HepG2 (cell line): ENCODE results near the gene RSAD2. TPM values are rescaled to one million over a fixed set of nuclear protein-coding genes. Genes with fewer than 3 reads are reported as not detected.

ENCODE experiments used
- ATAC-seq: fragments of 200-7000 bp; cut with Tn5 transposase; 3 replicates; pipeline ENCODE4 v1.9.1; 2020; ENCODE audit warnings: mild to moderate bottlenecking, moderate library complexity
- BruUV-seq: library from RNA; stranded (reverse); fragments of 400-500 nt; replicated peaks from 2 replicates; lab custom pipeline; 2021; lab: Mats Ljungman, UMichigan
- CTCF ChIA-PET: fragments of 300-600 bp; formaldehyde crosslinking; extraction: SDS; loops from one replicate; lab custom pipeline; 2021; ENCODE audit warnings: low total read pairs, inconsistent platforms, low intra/inter-chr PET ratio; lab: Yijun Ruan, JAX
- POLR2A ChIA-PET: fragments of 350-600 bp; sonication (Branson Sonifier 250); formaldehyde crosslinking; loops from one replicate; lab custom pipeline; 2020; ENCODE audit warnings: antibody characterized with exemption, inconsistent platforms; lab: Yijun Ruan, JAX
- DNase-seq: peaks from one replicate; pipeline ENCODE4 v3.0.0-alpha.2; 2015; ENCODE audit warnings: low spot score
- FAIRE-seq: peaks from 3 replicates; lab custom pipeline; 2011; peaks lifted over from hg19 to GRCh38; lab: Jason Lieb, UNC
- H2AFZ ChIP-seq: one replicate; pipeline ENCODE4 v1.6.1; 2011; ENCODE audit warnings: low read length, inconsistent platforms
- H3K27ac ChIP-seq: fragments of 300-600 bp; 3 replicates; pipeline ENCODE4 v1.8.0; 2011; ENCODE audit warnings: mixed run types, mild to moderate bottlenecking, mixed read lengths, low read length, inconsistent platforms; ENCODE audit not compliant: insufficient read depth; ENCODE audit errors: extremely low read length
- H3K27me3 ChIP-seq, 2 experiments: fragments of 200-600 bp in 1 of 2; 2 replicates in 1 of 2; 3 replicates in 1 of 2; pipeline versions ENCODE4 v1.6.0 to v1.8.0; 2011; ENCODE audit warnings: low read length in 2 of 2, mild to moderate bottlenecking in 2 of 2, moderate library complexity in 2 of 2, inconsistent platforms in 1 of 2; ENCODE audit not compliant: insufficient read depth in 2 of 2, control insufficient read depth in 1 of 2
- H3K36me3 ChIP-seq, 2 experiments: fragments of 200-600 bp in 1 of 2; replicated peaks in 1 of 2; 2 replicates in 1 of 2; 3 replicates in 1 of 2; pipeline versions ENCODE4 v1.5.1 to v1.8.0; 2011; ENCODE audit warnings: low read length in 2 of 2, inconsistent platforms in 1 of 2; ENCODE audit not compliant: insufficient read depth in 2 of 2, control insufficient read depth in 1 of 2
- H3K4me1 ChIP-seq: 2 replicates; pipeline ENCODE4 v1.5.1; 2012; ENCODE audit warnings: low read length, inconsistent platforms; ENCODE audit not compliant: insufficient read depth
- H3K4me2 ChIP-seq: 2 replicates; pipeline ENCODE4 v1.6.0; 2011; ENCODE audit warnings: low read depth, low read length, inconsistent platforms
- H3K4me3 ChIP-seq, 3 experiments: fragments of 200-600 bp in 1 of 3; sonication (generic), shearing (Covaris generic) in 1 of 3; replicated peaks in 1 of 3; 2 replicates each; pipeline ENCODE4 v1.5.1; 2011 to 2016; ENCODE audit warnings: low read length in 3 of 3, inconsistent platforms in 2 of 3, low read depth in 2 of 3, mild to moderate bottlenecking in 2 of 3, control low read depth in 1 of 3, mixed read lengths in 1 of 3; ENCODE audit not compliant: insufficient read depth in 1 of 3
- H3K79me2 ChIP-seq: one replicate; pipeline ENCODE4 v1.6.1; 2011; ENCODE audit warnings: low read length, inconsistent platforms; ENCODE audit not compliant: insufficient read depth
- H3K9ac ChIP-seq: 2 replicates; pipeline ENCODE4 v1.6.0; 2011; ENCODE audit warnings: mild to moderate bottlenecking, low read depth, low read length, inconsistent platforms; ENCODE audit not compliant: insufficient read depth
- H3K9me3 ChIP-seq: 2 replicates; pipeline ENCODE4 v1.5.1; 2012; ENCODE audit warnings: mild to moderate bottlenecking, low read length
- H4K20me1 ChIP-seq: 2 replicates; pipeline ENCODE4 v1.6.0; 2011; ENCODE audit warnings: inconsistent platforms, mild to moderate bottlenecking, low read length, moderate library complexity; ENCODE audit not compliant: insufficient read depth
- AGO2 ChIP-seq: fragments of 200-400 bp; formaldehyde crosslinking; optimal IDR thresholded peaks from 2 replicates; pipeline ENCODE3; 2017; ENCODE audit warnings: mild to moderate bottlenecking, low read depth, low read length, moderate library complexity
- E2F1 ChIP-seq: sonication (generic); formaldehyde crosslinking; IDR thresholded peaks from 2 replicates; pipeline ENCODE4 v1.5.0; 2020; ENCODE audit warnings: missing genetic modification reagents
- IRF2 ChIP-seq: IDR thresholded peaks from 2 replicates; pipeline ENCODE4 v1.6.1; 2018; ENCODE audit warnings: missing genetic modification reagents, missing compliant biosample characterization
- NBN ChIP-seq: fragments of 450-650 bp; conservative IDR thresholded peaks from 2 replicates; pipeline ENCODE4 v1.6.1; 2017
- RAD21 ChIP-seq: fragments of 450-650 bp; formaldehyde crosslinking; IDR thresholded peaks from 2 replicates; pipeline ENCODE4 v1.5.0; 2020; ENCODE audit warnings: mild to moderate bottlenecking
- ZBTB7A ChIP-seq: sonication (generic); formaldehyde crosslinking; IDR thresholded peaks from 2 replicates; pipeline ENCODE4 v1.8.0; 2022; ENCODE audit warnings: mild to moderate bottlenecking, missing genetic modification reagents
- ZFAT ChIP-seq: sonication (generic); formaldehyde crosslinking; conservative IDR thresholded peaks from 2 replicates; pipeline ENCODE4 v1.8.1; 2023; ENCODE audit warnings: missing genetic modification reagents, inconsistent platforms
- ZFP90 ChIP-seq: sonication (generic); formaldehyde crosslinking; IDR thresholded peaks from 2 replicates; pipeline ENCODE4 v1.8.0; 2022; ENCODE audit warnings: missing genetic modification reagents, mild to moderate bottlenecking, inconsistent platforms, borderline replicate concordance
- ZNF121 ChIP-seq: sonication (generic); formaldehyde crosslinking; IDR thresholded peaks from 2 replicates; pipeline ENCODE4 v1.5.0; 2020; ENCODE audit warnings: mild to moderate bottlenecking, missing genetic modification reagents
- ZNF501 ChIP-seq: sonication (generic); formaldehyde crosslinking; IDR thresholded peaks from 2 replicates; pipeline ENCODE4 v1.5.1; 2020; ENCODE audit warnings: mild to moderate bottlenecking, moderate library complexity, missing genetic modification reagents
- ZNF652 ChIP-seq: IDR thresholded peaks from 2 replicates; pipeline ENCODE4 v1.6.1; 2016; ENCODE audit warnings: low read depth, borderline replicate concordance
- ZNF713 ChIP-seq: sonication (generic); formaldehyde crosslinking; IDR thresholded peaks from 2 replicates; pipeline ENCODE4 v1.4.0; 2020; ENCODE audit warnings: mild to moderate bottlenecking, missing genetic modification reagents
- ZNF878 ChIP-seq: sonication (generic); formaldehyde crosslinking; IDR thresholded peaks from 2 replicates; pipeline ENCODE4 v1.8.1; 2023; ENCODE audit warnings: mild to moderate bottlenecking, missing genetic modification reagents, moderate library complexity
- WGBS: methylation state at CpG from one replicate; pipeline ENCODE4 v1.1.6; 2017; ENCODE audit warnings: low lambda C conversion rate; 5-methylcytosine and 5-hydroxymethylcytosine counted together
- in situ Hi-C: cut with HindIII; loops from 2 replicates; pipeline ENCODE4 v1.10.0; 2017; ENCODE audit warnings: low pct_unique_long_range_greater_than_20kb; ENCODE audit not compliant: extremely low pct_ligation_motif_present
- intact Hi-C: fragments of 100-400 bp; cut with micrococcal nuclease; formaldehyde crosslinking; loops from one replicate; pipeline ENCODE4 v1.10.0; 2022; ENCODE audit not compliant: unreplicated experiment
- polyA plus RNA-seq, 8 experiments: library from polyadenylated mRNA; depleted of rRNA in 3 of 8; stranded (reverse) in 7 of 8; unstranded in 1 of 8; fragments of >200 nt; fragmentation: Illumina TruSeq in 4 of 8; extraction: Trizol in 4 of 8; gene quantifications; 2 replicates each; pipeline versions ENCODE4 v1.2.1 to v1.2.3, GENCODE V29; 2011 to 2016; ENCODE audit warnings: low read depth in 4 of 8, missing spikeins in 1 of 8, mixed read lengths in 1 of 8; ENCODE audit not compliant: insufficient read depth in 1 of 8
- total RNA-seq, 5 experiments: library from RNA; depleted of rRNA; stranded (reverse); fragments of >200 nt; fragmentation: Illumina TruSeq; extraction: Trizol; gene quantifications; 2 replicates each; pipeline ENCODE4 v1.2.3, GENCODE V29; 2016; ENCODE audit warnings: low read depth in 1 of 5
- TF ChIP-seq, protein P1 (sequence below): sonication (generic); formaldehyde crosslinking; IDR thresholded peaks from 2 replicates; pipeline ENCODE4 v1.4.0; 2020; ENCODE audit warnings: missing genetic modification reagents, borderline replicate concordance
- TF ChIP-seq, protein P2 (sequence below): IDR thresholded peaks from 2 replicates; pipeline ENCODE4 v1.6.1; 2012; ENCODE audit warnings: low read depth, low read length, improper control_type of control experiment

RSAD2 gene
- total and polyA plus RNA-seq, 2 of the 13 experiments (the other 11 are each of a cell fraction or from before 2014, with no cell fraction given) = 0.11 TPM; not detected in 1

DNA sequence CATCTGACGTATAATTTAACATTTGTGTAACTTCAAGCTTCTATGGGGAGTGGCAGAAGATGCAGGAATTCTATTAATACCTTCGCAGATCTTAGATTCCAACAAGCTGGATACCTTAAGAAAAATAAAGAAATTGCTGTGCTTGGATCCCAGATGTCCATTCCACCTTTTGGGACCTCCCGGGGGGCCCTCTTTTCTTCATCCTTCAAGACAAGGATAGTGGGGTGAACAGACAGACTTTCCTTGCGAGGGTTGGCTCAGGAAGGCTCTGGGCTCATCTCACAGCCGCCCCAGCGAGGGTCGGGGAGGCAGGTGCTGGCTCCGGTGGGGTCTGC is 39.1 kb downstream of the RSAD2 start (continued):
- TF ChIP-seq, protein P1, sequence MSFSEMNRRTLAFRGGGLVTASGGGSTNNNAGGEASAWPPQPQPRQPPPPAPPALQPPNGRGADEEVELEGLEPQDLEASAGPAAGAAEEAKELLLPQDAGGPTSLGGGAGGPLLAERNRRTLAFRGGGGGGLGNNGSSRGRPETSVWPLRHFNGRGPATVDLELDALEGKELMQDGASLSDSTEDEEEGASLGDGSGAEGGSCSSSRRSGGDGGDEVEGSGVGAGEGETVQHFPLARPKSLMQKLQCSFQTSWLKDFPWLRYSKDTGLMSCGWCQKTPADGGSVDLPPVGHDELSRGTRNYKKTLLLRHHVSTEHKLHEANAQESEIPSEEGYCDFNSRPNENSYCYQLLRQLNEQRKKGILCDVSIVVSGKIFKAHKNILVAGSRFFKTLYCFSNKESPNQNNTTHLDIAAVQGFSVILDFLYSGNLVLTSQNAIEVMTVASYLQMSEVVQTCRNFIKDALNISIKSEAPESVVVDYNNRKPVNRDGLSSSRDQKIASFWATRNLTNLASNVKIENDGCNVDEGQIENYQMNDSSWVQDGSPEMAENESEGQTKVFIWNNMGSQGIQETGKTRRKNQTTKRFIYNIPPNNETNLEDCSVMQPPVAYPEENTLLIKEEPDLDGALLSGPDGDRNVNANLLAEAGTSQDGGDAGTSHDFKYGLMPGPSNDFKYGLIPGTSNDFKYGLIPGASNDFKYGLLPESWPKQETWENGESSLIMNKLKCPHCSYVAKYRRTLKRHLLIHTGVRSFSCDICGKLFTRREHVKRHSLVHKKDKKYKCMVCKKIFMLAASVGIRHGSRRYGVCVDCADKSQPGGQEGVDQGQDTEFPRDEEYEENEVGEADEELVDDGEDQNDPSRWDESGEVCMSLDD (CRISPR knock-in tag) = peak; percentile 43; the same call in 1 of the 2 replicates
- TF ChIP-seq ZFP90 (CRISPR knock-in tag) (peak; percentile 44; the same call in 1 of the 2 replicates), ZNF121 (CRISPR knock-in tag) (no peak)

DNA sequence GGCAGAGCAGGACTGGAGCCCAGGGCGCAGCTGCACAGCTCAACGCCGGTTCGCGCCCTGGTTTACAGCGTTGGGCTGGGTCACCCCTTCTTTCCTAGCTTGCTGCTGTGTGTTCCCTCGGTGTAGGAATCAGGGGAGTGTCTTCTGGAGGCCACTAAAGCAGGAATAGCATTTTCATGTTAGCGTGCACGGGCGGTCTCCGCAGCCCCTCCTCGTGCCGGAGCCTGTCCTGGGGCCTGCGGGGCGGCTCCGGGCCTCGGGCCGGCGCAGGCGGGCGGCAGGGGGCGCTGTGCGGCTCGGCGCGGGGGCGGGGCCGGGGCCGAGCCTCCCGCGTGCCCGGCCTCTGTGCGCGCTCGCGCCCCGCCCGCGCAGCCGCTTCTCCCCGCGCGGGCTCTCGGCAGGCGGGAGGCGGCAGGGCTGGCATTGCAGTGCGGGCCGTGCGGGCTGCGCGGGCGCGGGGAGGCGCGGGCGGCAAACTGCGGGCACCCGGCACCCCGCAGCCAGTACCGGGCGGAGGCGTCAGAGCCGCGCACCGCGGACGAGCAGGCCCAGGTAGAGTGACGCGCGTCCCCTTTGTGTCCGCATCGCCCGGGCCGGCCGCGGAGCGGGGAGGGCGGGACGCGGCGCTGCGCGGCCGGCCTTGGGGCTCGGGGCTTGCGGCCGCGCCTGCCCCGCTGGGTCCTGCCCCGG is 39.6 kb downstream of the RSAD2 start, which contains the start of gene RNF144A:
Gene RNF144A, plus strand, starts transcription at position 342 of the 690 bp plus-strand sequence. CDS start 79,515 bp downstream, outside the sequence.
- in situ Hi-C loops = no loop called here
- no peak for DNase-seq
- POLR2A ChIA-PET = interaction anchor here (1.6 kb wide), 1 partner anchor 41 kb away, joined by 4 read pairs; no protein-coding TSS in a partner anchor
- peak; percentile 40 for ATAC-seq
- H3K27me3 ChIP-seq = peaks cover 1 to 12% of the 10 kb centered on the region in 2 experiments; a peak in 2 of 5 replicates
- H3K4me2 ChIP-seq = peak within 1 kb of the TSS; percentile 90
- intact Hi-C loops = no loop called here
- H3K79me2 ChIP-seq = peaks cover 4% of the 10 kb centered on the region
- no peaks in the 10 kb centered on the region for H3K36me3 ChIP-seq
- H3K9ac ChIP-seq = peak within 1 kb of the TSS; percentile 61
- FAIRE-seq = no peak
- CTCF ChIA-PET = interaction anchor here (1.3 to 1.4 kb wide), 2 partner anchors 20 to 121 kb away, joined by 3 read pairs; no protein-coding TSS in a partner anchor
- peak within 1 kb of the TSS; percentile 91 for H2AFZ ChIP-seq
- no TSS peak for BruUV-seq
- H3K4me3 ChIP-seq = peak within 1 kb of the TSS; percentile 68 to 83 (median 71)
- no peak within 1 kb of the TSS for H3K27ac ChIP-seq
- H4K20me1 ChIP-seq = peaks cover 15% of the 10 kb centered on the region; the same call in 1 of the 2 replicates
- WGBS = 3% methylated on average over 14 of the region's 90 CpGs
- H3K4me1 ChIP-seq = peaks cover 74% of the 10 kb centered on the region
- H3K9me3 ChIP-seq = no peaks in the 10 kb centered on the region
- TF ChIP-seq ZNF652 (CRISPR knock-in tag) (no peak), IRF2 (CRISPR knock-in tag) (no peak), E2F1 (CRISPR knock-in tag) (no peak), AGO2 (no peak), ZNF713 (CRISPR knock-in tag) (no peak), ZBTB7A (peak; percentile 88), RAD21 (peak; percentile 50; the same call in 1 of the 2 replicates), ZNF878 (CRISPR knock-in tag) (no peak), NBN (no peak), ZFAT (CRISPR knock-in tag) (no peak), ZNF501 (CRISPR knock-in tag) (no peak)
- TF ChIP-seq, protein P2, sequence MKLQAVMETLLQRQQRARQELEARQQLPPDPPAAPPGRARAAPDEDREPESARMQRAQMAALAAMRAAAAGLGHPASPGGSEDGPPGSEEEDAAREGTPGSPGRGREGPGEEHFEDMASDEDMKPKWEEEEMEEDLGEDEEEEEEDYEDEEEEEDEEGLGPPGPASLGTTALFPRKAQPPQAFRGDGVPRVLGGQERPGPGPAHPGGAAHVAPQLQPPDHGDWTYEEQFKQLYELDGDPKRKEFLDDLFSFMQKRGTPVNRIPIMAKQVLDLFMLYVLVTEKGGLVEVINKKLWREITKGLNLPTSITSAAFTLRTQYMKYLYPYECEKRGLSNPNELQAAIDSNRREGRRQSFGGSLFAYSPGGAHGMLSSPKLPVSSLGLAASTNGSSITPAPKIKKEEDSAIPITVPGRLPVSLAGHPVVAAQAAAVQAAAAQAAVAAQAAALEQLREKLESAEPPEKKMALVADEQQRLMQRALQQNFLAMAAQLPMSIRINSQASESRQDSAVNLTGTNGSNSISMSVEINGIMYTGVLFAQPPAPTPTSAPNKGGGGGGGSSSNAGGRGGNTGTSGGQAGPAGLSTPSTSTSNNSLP = no peak
